IMR-90 (cell line): ENCODE data around the gene HS3ST1. TPM values are rescaled to one million over a fixed set of nuclear protein-coding genes. Genes with fewer than 3 reads are reported as not detected.

Experiments used
- ATAC-seq: fragments of 200-7000 bp; cut with Tn5 transposase; 2 replicates; pipeline ENCODE4 v1.9.1; 2020; ENCODE audit warnings: low read depth, mild to moderate bottlenecking, moderate library complexity
- BruUV-seq: library from RNA; stranded (reverse); fragments of 400-500 nt; replicated peaks from 2 replicates; lab custom pipeline; 2021; lab: Mats Ljungman, UMichigan
- CTCF ChIA-PET: fragments of 300-600 bp; formaldehyde crosslinking; extraction: SDS; loops from one replicate; lab custom pipeline; 2021; ENCODE audit warnings: antibody characterized with exemption; lab: Yijun Ruan, JAX
- POLR2A ChIA-PET: fragments of 300-600 bp; sonication (Branson Sonifier 250); formaldehyde crosslinking; loops from one replicate; lab custom pipeline; 2022; ENCODE audit warnings: antibody characterized with exemption; ENCODE audit not compliant: unreplicated experiment; lab: Charles Lee
- DNase-seq: peaks from one replicate; pipeline ENCODE4 v3.0.0; 2013
- H2AFZ ChIP-seq: replicated peaks from 2 replicates; pipeline ENCODE3; 2013; ENCODE audit warnings: low read length, mild to moderate bottlenecking; ENCODE audit not compliant: poor library complexity
- H2AK5ac ChIP-seq: 2 replicates; pipeline ENCODE4 v1.6.1; 2013; ENCODE audit warnings: low read depth, low read length, inconsistent platforms
- H2AK9ac ChIP-seq: replicated peaks from 2 replicates; pipeline ENCODE3; 2013; ENCODE audit warnings: mild to moderate bottlenecking, low read depth, low read length, moderate library complexity; ENCODE audit not compliant: poor library complexity
- H2BK120ac ChIP-seq: 2 replicates; pipeline ENCODE4 v1.6.1; 2013; ENCODE audit warnings: low read depth, low read length, inconsistent platforms
- H2BK15ac ChIP-seq: 3 replicates; pipeline ENCODE4 v1.6.1; 2013; ENCODE audit warnings: low read depth, low read length, inconsistent platforms
- H2BK20ac ChIP-seq: 2 replicates; pipeline ENCODE4 v1.6.1; 2013; ENCODE audit warnings: low read depth, mild to moderate bottlenecking, inconsistent platforms, low read length, moderate library complexity
- H2BK5ac ChIP-seq: 2 replicates; pipeline ENCODE4 v1.6.1; 2013; ENCODE audit warnings: mild to moderate bottlenecking, low read depth, low read length, inconsistent platforms; ENCODE audit not compliant: poor library complexity, severe bottlenecking
- H3K14ac ChIP-seq: replicated peaks from 2 replicates; pipeline ENCODE4 v1.6.1; 2013; ENCODE audit warnings: low read depth, low read length, inconsistent platforms
- H3K18ac ChIP-seq: 2 replicates; pipeline ENCODE4 v1.6.1; 2013; ENCODE audit warnings: low read depth, low read length, control low read depth
- H3K23ac ChIP-seq: 2 replicates; pipeline ENCODE4 v1.6.1; 2013; ENCODE audit warnings: low read depth, low read length, inconsistent platforms
- H3K27ac ChIP-seq: 2 replicates; pipeline ENCODE4 v1.5.1; 2013; ENCODE audit warnings: mild to moderate bottlenecking, control low read depth, low read length; ENCODE audit not compliant: insufficient read depth
- H3K27me3 ChIP-seq: 2 replicates; pipeline ENCODE4 v1.6.1; 2013; ENCODE audit warnings: low read length; ENCODE audit not compliant: control insufficient read depth, insufficient read depth
- H3K36me3 ChIP-seq: 2 replicates; pipeline ENCODE4 v1.6.1; 2013; ENCODE audit warnings: low read length, mixed read lengths; ENCODE audit not compliant: control insufficient read depth, insufficient read depth
- H3K4ac ChIP-seq: 2 replicates; pipeline ENCODE4 v1.6.1; 2013; ENCODE audit warnings: low read depth, low read length, inconsistent platforms
- H3K4me1 ChIP-seq: 2 replicates; pipeline ENCODE4 v1.6.1; 2013; ENCODE audit warnings: low read length, mixed read lengths; ENCODE audit not compliant: control insufficient read depth, insufficient read depth
- H3K4me2 ChIP-seq: 2 replicates; pipeline ENCODE4 v1.6.1; 2013; ENCODE audit warnings: low read depth, mild to moderate bottlenecking, control low read depth, low read length, moderate library complexity
- H3K4me3 ChIP-seq: 2 replicates; pipeline ENCODE4 v1.5.1; 2013; ENCODE audit warnings: low read depth, mild to moderate bottlenecking, control low read depth, low read length, moderate library complexity; ENCODE audit not compliant: insufficient read depth
- H3K56ac ChIP-seq: 2 replicates; pipeline ENCODE4 v1.6.1; 2013; ENCODE audit warnings: low read length, inconsistent platforms; ENCODE audit not compliant: insufficient read depth; ENCODE audit errors: extremely low read depth
- H3K79me1 ChIP-seq, 2 experiments: 2 replicates each; pipeline ENCODE4 v1.6.1; 2013; ENCODE audit warnings: low read length in 2 of 2, inconsistent platforms in 1 of 2, low read depth in 1 of 2
- H3K9ac ChIP-seq: 2 replicates; pipeline ENCODE4 v1.6.1; 2013; ENCODE audit warnings: low read depth, low read length, control low read depth
- H3K9me1 ChIP-seq: 2 replicates; pipeline ENCODE4 v1.6.1; 2013; ENCODE audit warnings: low read length, inconsistent platforms; ENCODE audit not compliant: insufficient read depth
- H3K9me3 ChIP-seq: 2 replicates; pipeline ENCODE4 v1.6.1; 2013; ENCODE audit warnings: low read length; ENCODE audit not compliant: control insufficient read depth, insufficient read depth
- H4K20me1 ChIP-seq: 2 replicates; pipeline ENCODE4 v1.6.1; 2013; ENCODE audit warnings: low read length, inconsistent platforms; ENCODE audit not compliant: insufficient read depth
- H4K5ac ChIP-seq: 2 replicates; pipeline ENCODE4 v1.6.1; 2013; ENCODE audit warnings: mild to moderate bottlenecking, low read depth, low read length, control low read depth
- H4K8ac ChIP-seq, 2 experiments: 2 replicates each; pipeline ENCODE4 v1.6.1; 2013; ENCODE audit warnings: low read depth in 2 of 2, low read length in 2 of 2, control low read depth in 1 of 2, inconsistent platforms in 1 of 2
- H4K91ac ChIP-seq: 2 replicates; pipeline ENCODE4 v1.6.1; 2013; ENCODE audit warnings: low read depth, low read length, inconsistent platforms; ENCODE audit not compliant: insufficient read depth
- BHLHE40 ChIP-seq: fragments of 150-350 bp; IDR thresholded peaks from 2 replicates; pipeline ENCODE4 v1.6.1; 2016; ENCODE audit warnings: mild to moderate bottlenecking, low read depth, low read length
- CHD1 ChIP-seq: IDR thresholded peaks from 2 replicates; pipeline ENCODE4 v1.6.1; 2012; ENCODE audit warnings: low read depth, low read length, improper control_type of control experiment
- CTCF ChIP-seq: conservative IDR thresholded peaks from 2 replicates; pipeline ENCODE4 v1.5.1; 2012; ENCODE audit warnings: mild to moderate bottlenecking, low read depth, low read length, improper control_type of control experiment
- ELK1 ChIP-seq: fragments of 150-350 bp; IDR thresholded peaks from 2 replicates; pipeline ENCODE4 v1.6.1; 2016; ENCODE audit warnings: low read depth, mild to moderate bottlenecking, low read length, moderate library complexity, borderline replicate concordance
- FOS ChIP-seq: fragments of 150-350 bp; IDR thresholded peaks from 2 replicates; pipeline ENCODE4 v1.6.1; 2016; ENCODE audit warnings: low read depth, low read length
- MAZ ChIP-seq: IDR thresholded peaks from 2 replicates; pipeline ENCODE4 v1.6.1; 2012; ENCODE audit warnings: low read depth, mild to moderate bottlenecking, low read length, improper control_type of control experiment, moderate library complexity, borderline replicate concordance
- MXI1 ChIP-seq: IDR thresholded peaks from 2 replicates; pipeline ENCODE4 v1.6.1; 2012; ENCODE audit warnings: low read depth, mild to moderate bottlenecking, low read length, moderate library complexity, borderline replicate concordance
- NFE2L2 ChIP-seq: fragments of 150-350 bp; IDR thresholded peaks from 2 replicates; pipeline ENCODE4 v1.6.1; 2016; ENCODE audit warnings: low read depth, mild to moderate bottlenecking, low read length
- POLR2A ChIP-seq: IDR thresholded peaks from 2 replicates; pipeline ENCODE4 v1.6.1; 2012; ENCODE audit warnings: mild to moderate bottlenecking, low read depth, low read length
- RAD21 ChIP-seq: IDR thresholded peaks from 2 replicates; pipeline ENCODE4 v1.6.1; 2012; ENCODE audit warnings: low read length, improper control_type of control experiment
- RCOR1 ChIP-seq: IDR thresholded peaks from 2 replicates; pipeline ENCODE4 v1.6.1; 2012; ENCODE audit warnings: mild to moderate bottlenecking, low read length, improper control_type of control experiment; ENCODE audit not compliant: insufficient replicate concordance
- RFX5 ChIP-seq: IDR thresholded peaks from 2 replicates; pipeline ENCODE4 v1.8.0; 2012; ENCODE audit warnings: low read depth, mild to moderate bottlenecking, low read length, moderate library complexity
- SMC3 ChIP-seq: fragments of 150-350 bp; IDR thresholded peaks from 2 replicates; pipeline ENCODE4 v1.6.1; 2016; ENCODE audit warnings: low read depth, mild to moderate bottlenecking, antibody characterized with exemption, low read length, moderate library complexity
- USF2 ChIP-seq: fragments of 150-350 bp; IDR thresholded peaks from 2 replicates; pipeline ENCODE4 v1.6.1; 2017; ENCODE audit warnings: mild to moderate bottlenecking, antibody characterized with exemption, low read length, low read depth
- WGBS, 2 experiments: methylation state at CpG; one replicate each; pipeline versions ENCODE4 v1.1.5 to v1.1.7; 2013; ENCODE audit warnings: missing lambda C conversion rate in 2 of 2; ENCODE audit not compliant: insufficient read length in 1 of 2; ENCODE audit errors: extremely low coverage in 2 of 2; 5-methylcytosine and 5-hydroxymethylcytosine counted together
- dilution Hi-C: fragments of 300-500 bp; cut with HindIII; formaldehyde crosslinking; loops from one replicate; pipeline ENCODE4 v1.14.3; 2018; ENCODE audit warnings: low sequenced_read_pairs; ENCODE audit not compliant: unreplicated experiment
- in situ Hi-C: fragments of 300-500 bp; cut with MboI; formaldehyde crosslinking; loops from 3 replicates; pipeline ENCODE4 v1.14.3; 2019; ENCODE audit warnings: low sequenced_read_pairs, inconsistent platforms, mixed read lengths
- intact Hi-C: fragments of 100-400 bp; cut with micrococcal nuclease; formaldehyde crosslinking; loops from 2 replicates; pipeline ENCODE4 v1.10.0; 2022
- polyA plus RNA-seq, 3 experiments: library from polyadenylated mRNA; depleted of rRNA; stranded (reverse); fragments of >200 nt; gene quantifications; 2 replicates each; pipeline ENCODE4 v1.2.3, GENCODE V29; 2012; ENCODE audit warnings: low replicate concordance in 1 of 3
- total RNA-seq: library from RNA; depleted of rRNA; stranded (reverse); fragments of >200 nt; gene quantifications from 2 replicates; pipeline ENCODE4 v1.2.3, GENCODE V29; 2012

Gene HS3ST1
- total and polyA plus RNA-seq, 2 of the 4 experiments (the other 2 are of a cell fraction): 0.09 TPM; not detected in 1

- DNase-seq (no peak), ATAC-seq (no peak)
- Histone ChIP-seq H3K4ac (no peak overlapping the region), H3K79me1 (no peaks in the 10 kb centered on the region), H3K56ac (no peak overlapping the region), H2BK120ac (no peak overlapping the region), H2AK9ac (no peak overlapping the region), H3K4me2 (no peak overlapping the region), H3K4me1 (no peaks in the 10 kb centered on the region), H3K9me1 (no peaks in the 10 kb centered on the region), H2AK5ac (no peak overlapping the region), H3K27ac (no peak overlapping the region), H3K9ac (no peak overlapping the region), H3K36me3 (no peaks in the 10 kb centered on the region), H3K9me3 (peaks cover 6% of the 10 kb centered on the region; the same call in 1 of the 2 replicates), H2BK5ac (no peak overlapping the region), H2AFZ (no peak overlapping the region), H4K20me1 (no peaks in the 10 kb centered on the region), H2BK15ac (no peak overlapping the region), H3K23ac (no peak overlapping the region), H4K5ac (no peak overlapping the region), H4K8ac (no peak overlapping the region), H2BK20ac (no peak overlapping the region), H4K91ac (no peak overlapping the region), H3K18ac (no peak overlapping the region), H3K14ac (no peak overlapping the region), H3K27me3 (no peaks in the 10 kb centered on the region), H3K4me3 (no peak overlapping the region)
- WGBS, 2 experiments: 67% methylated on average over 2 of the region's 4 CpGs; no CpG with 5 or more reads in 1 of the 2 experiments
- no peak for TF ChIP-seq ELK1
- TF ChIP-seq SMC3: no peak
- no peak for TF ChIP-seq MXI1
- no peak for TF ChIP-seq MAZ
- no peak for TF ChIP-seq RFX5
- TF ChIP-seq NFE2L2: no peak
- TF ChIP-seq USF2: no peak
- TF ChIP-seq BHLHE40: no peak
- TF ChIP-seq RAD21: no peak
- TF ChIP-seq FOS: no peak
- TF ChIP-seq CHD1: no peak
- no peak for TF ChIP-seq CTCF
- no peak for TF ChIP-seq POLR2A
- no peak for TF ChIP-seq RCOR1
- CTCF ChIA-PET: no interaction called here
- intact Hi-C loops: no loop called here
- in situ Hi-C loops: no loop called here
- BruUV-seq: no TSS peak
- dilution Hi-C loops: no loop called here
- POLR2A ChIA-PET: no interaction called here
Measured at GRCh38 chr4:11376571-11376970, 52.1 kb downstream of the HS3ST1 start.
